ENCODE data around the gene LNP1. TPM values are rescaled to one million over a fixed set of nuclear protein-coding genes. Genes with fewer than 3 reads are reported as not detected.

The LNP1 gene
- total RNA-seq, 1 experiment from 2014 or later, result 3.3 TPM

- peaks cover 10% of the 10 kb centered on the region for H3K4me1 Mint-ChIP-seq (ENCODE audit: low read depth, unreplicated experiment)
- H3K36me3 Mint-ChIP-seq (ENCODE audit: insufficient read depth, unreplicated experiment), result no peaks in the 10 kb centered on the region
- Histone ChIP-seq H3K27me3 (replicated peaks; ENCODE audit: control insufficient read depth, insufficient read depth, low read length) (no peaks in the 10 kb centered on the region), H3K9me3 (no peaks in the 10 kb centered on the region), H3K4me3 (ENCODE audit: low read depth, low read length) (no peak overlapping the region), H3K36me3 (ENCODE audit: control insufficient read depth, insufficient read depth, low read length) (no peaks in the 10 kb centered on the region), H3K4me1 (peaks cover 4% of the 10 kb centered on the region; the same call in 1 of the 2 replicates)
- CTCF ChIA-PET, result no interaction called here
- POLR2A ChIA-PET, result no interaction called here
- TF ChIP-seq, protein P1, sequence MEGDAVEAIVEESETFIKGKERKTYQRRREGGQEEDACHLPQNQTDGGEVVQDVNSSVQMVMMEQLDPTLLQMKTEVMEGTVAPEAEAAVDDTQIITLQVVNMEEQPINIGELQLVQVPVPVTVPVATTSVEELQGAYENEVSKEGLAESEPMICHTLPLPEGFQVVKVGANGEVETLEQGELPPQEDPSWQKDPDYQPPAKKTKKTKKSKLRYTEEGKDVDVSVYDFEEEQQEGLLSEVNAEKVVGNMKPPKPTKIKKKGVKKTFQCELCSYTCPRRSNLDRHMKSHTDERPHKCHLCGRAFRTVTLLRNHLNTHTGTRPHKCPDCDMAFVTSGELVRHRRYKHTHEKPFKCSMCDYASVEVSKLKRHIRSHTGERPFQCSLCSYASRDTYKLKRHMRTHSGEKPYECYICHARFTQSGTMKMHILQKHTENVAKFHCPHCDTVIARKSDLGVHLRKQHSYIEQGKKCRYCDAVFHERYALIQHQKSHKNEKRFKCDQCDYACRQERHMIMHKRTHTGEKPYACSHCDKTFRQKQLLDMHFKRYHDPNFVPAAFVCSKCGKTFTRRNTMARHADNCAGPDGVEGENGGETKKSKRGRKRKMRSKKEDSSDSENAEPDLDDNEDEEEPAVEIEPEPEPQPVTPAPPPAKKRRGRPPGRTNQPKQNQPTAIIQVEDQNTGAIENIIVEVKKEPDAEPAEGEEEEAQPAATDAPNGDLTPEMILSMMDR (IDR thresholded peaks at IDR 0.05; ENCODE audit: insufficient read depth in 1 of 2, low read depth in 1 of 2, low read length in 1 of 2, severe bottlenecking in 1 of 2, unreplicated experiment in 1 of 2), result no peak
- peaks cover 6% of the 10 kb centered on the region for H3K27me3 Mint-ChIP-seq (ENCODE audit: insufficient read depth, unreplicated experiment)
- H3K4me3 Mint-ChIP-seq (ENCODE audit: unreplicated experiment), result no peak overlapping the region
- no peaks in the 10 kb centered on the region for H3K9me3 Mint-ChIP-seq (ENCODE audit: unreplicated experiment)
- no peak for DNase-seq
- no peak overlapping the region for H3K27ac Mint-ChIP-seq (ENCODE audit: unreplicated experiment)
- intact Hi-C loops (cut with micrococcal nuclease; ENCODE audit: unreplicated experiment), result no loop called here
- BruUV-seq (replicated peaks), result no TSS peak
Measured at GRCh38 chr3:100486808-100487207, 85.5 kb downstream of the LNP1 start.

- Histone ChIP-seq H3K9me3 (no peaks in the 10 kb centered on the region), H3K4me1 (no peaks in the 10 kb centered on the region; the same call in 1 of the 2 replicates), H3K27me3 (replicated peaks; ENCODE audit: control insufficient read depth, insufficient read depth, low read length) (no peaks in the 10 kb centered on the region), H3K4me3 (ENCODE audit: low read depth, low read length) (no peak overlapping the region), H3K36me3 (ENCODE audit: control insufficient read depth, insufficient read depth, low read length) (no peaks in the 10 kb centered on the region)
- ChIA-PET POLR2A (no interaction called here), CTCF (no interaction called here)
- BruUV-seq (replicated peaks), result no TSS peak
- H3K4me1 Mint-ChIP-seq (ENCODE audit: low read depth, unreplicated experiment), result peaks cover 6% of the 10 kb centered on the region
- no peak overlapping the region for H3K4me3 Mint-ChIP-seq (ENCODE audit: unreplicated experiment)
- TF ChIP-seq, protein P1 (IDR thresholded peaks at IDR 0.05; ENCODE audit: insufficient read depth in 1 of 2, low read depth in 1 of 2, low read length in 1 of 2, severe bottlenecking in 1 of 2, unreplicated experiment in 1 of 2), result no peak
- H3K36me3 Mint-ChIP-seq (ENCODE audit: insufficient read depth, unreplicated experiment), result no peaks in the 10 kb centered on the region
- intact Hi-C loops (cut with micrococcal nuclease; ENCODE audit: unreplicated experiment), result no loop called here
- no peak for DNase-seq
- H3K27ac Mint-ChIP-seq (ENCODE audit: unreplicated experiment), result no peak overlapping the region
- H3K27me3 Mint-ChIP-seq (ENCODE audit: insufficient read depth, unreplicated experiment), result no peaks in the 10 kb centered on the region
- no peaks in the 10 kb centered on the region for H3K9me3 Mint-ChIP-seq (ENCODE audit: unreplicated experiment)
Measured at GRCh38 chr3:100489118-100489517, 87.8 kb downstream of the LNP1 start.

GRCh38 chr3:100492059-100493006 is 91.0 kb downstream of the LNP1 start, which contains the start of gene TMEM45A:
Gene TMEM45A, plus strand, starts transcription at chr3:100492619. Its CDS starts 62,593 bp downstream, at chr3:100555212.
- Mint-ChIP-seq H3K4me3 (ENCODE audit: unreplicated experiment) (peak within 1 kb of the TSS; percentile 73), H3K36me3 (ENCODE audit: insufficient read depth, unreplicated experiment) (no peaks in the 10 kb centered on the region), H3K27ac (ENCODE audit: unreplicated experiment) (peak within 1 kb of the TSS; percentile 22), H3K27me3 (ENCODE audit: insufficient read depth, unreplicated experiment) (no peaks in the 10 kb centered on the region), H3K9me3 (ENCODE audit: unreplicated experiment) (no peaks in the 10 kb centered on the region), H3K4me1 (ENCODE audit: low read depth, unreplicated experiment) (peaks cover 19% of the 10 kb centered on the region)
- DNase-seq, result peak; percentile 94 to 97
- Histone ChIP-seq H3K4me3 (ENCODE audit: low read depth, low read length) (peak within 1 kb of the TSS; percentile 62), H3K9me3 (no peaks in the 10 kb centered on the region), H3K36me3 (ENCODE audit: control insufficient read depth, insufficient read depth, low read length) (no peaks in the 10 kb centered on the region), H3K27me3 (replicated peaks; ENCODE audit: control insufficient read depth, insufficient read depth, low read length) (no peaks in the 10 kb centered on the region), H3K4me1 (peaks cover 4% of the 10 kb centered on the region)
- ChIA-PET CTCF (interaction anchor here (0.6 to 1.4 kb wide), 4 partner anchors 29 to 591 kb away, joined by 3 to 7 read pairs (median 4); no protein-coding TSS in a partner anchor), POLR2A (interaction anchor here (0.6 to 0.9 kb wide), 2 partner anchors 90 to 106 kb away, joined by 3 to 6 read pairs; no protein-coding TSS in a partner anchor)
- TF ChIP-seq, protein P1 (IDR thresholded peaks at IDR 0.05; ENCODE audit: insufficient read depth in 1 of 2, low read depth in 1 of 2, low read length in 1 of 2, severe bottlenecking in 1 of 2, unreplicated experiment in 1 of 2), result no peak
- BruUV-seq (replicated peaks), result TSS peak; percentile 82
- intact Hi-C loops (cut with micrococcal nuclease; ENCODE audit: unreplicated experiment), result loop anchor here (1.0 kb wide), 2 partner anchors 91 to 98 kb away; partner anchors contain the start of genes LNP1 and TOMM70

Data from Caco-2 (cell line).